IMR-90 (cell line): Measurements from ENCODE around the gene VPS13C. TPM values are rescaled to one million over a fixed set of nuclear protein-coding genes. Genes with fewer than 3 reads are reported as not detected.

Source experiments
- ATAC-seq: fragments of 200-7000 bp; cut with Tn5 transposase; 2 replicates; pipeline ENCODE4 v1.9.1; 2020; ENCODE audit warnings: low read depth, mild to moderate bottlenecking, moderate library complexity
- BruUV-seq: library from RNA; stranded (reverse); fragments of 400-500 nt; replicated peaks from 2 replicates; lab custom pipeline; 2021; lab: Mats Ljungman, UMichigan
- CTCF ChIA-PET: fragments of 300-600 bp; formaldehyde crosslinking; extraction: SDS; loops from one replicate; lab custom pipeline; 2021; ENCODE audit warnings: antibody characterized with exemption; lab: Yijun Ruan, JAX
- POLR2A ChIA-PET: fragments of 300-600 bp; sonication (Branson Sonifier 250); formaldehyde crosslinking; loops from one replicate; lab custom pipeline; 2022; ENCODE audit warnings: antibody characterized with exemption; ENCODE audit not compliant: unreplicated experiment; lab: Charles Lee
- DNase-seq: peaks from one replicate; pipeline ENCODE4 v3.0.0; 2013
- H2AFZ ChIP-seq: replicated peaks from 2 replicates; pipeline ENCODE3; 2013; ENCODE audit warnings: low read length, mild to moderate bottlenecking; ENCODE audit not compliant: poor library complexity
- H2AK5ac ChIP-seq: 2 replicates; pipeline ENCODE4 v1.6.1; 2013; ENCODE audit warnings: low read depth, low read length, inconsistent platforms
- H2AK9ac ChIP-seq: replicated peaks from 2 replicates; pipeline ENCODE3; 2013; ENCODE audit warnings: mild to moderate bottlenecking, low read depth, low read length, moderate library complexity; ENCODE audit not compliant: poor library complexity
- H2BK120ac ChIP-seq: 2 replicates; pipeline ENCODE4 v1.6.1; 2013; ENCODE audit warnings: low read depth, low read length, inconsistent platforms
- H2BK15ac ChIP-seq: 3 replicates; pipeline ENCODE4 v1.6.1; 2013; ENCODE audit warnings: low read depth, low read length, inconsistent platforms
- H2BK20ac ChIP-seq: 2 replicates; pipeline ENCODE4 v1.6.1; 2013; ENCODE audit warnings: low read depth, mild to moderate bottlenecking, inconsistent platforms, low read length, moderate library complexity
- H2BK5ac ChIP-seq: 2 replicates; pipeline ENCODE4 v1.6.1; 2013; ENCODE audit warnings: mild to moderate bottlenecking, low read depth, low read length, inconsistent platforms; ENCODE audit not compliant: poor library complexity, severe bottlenecking
- H3K14ac ChIP-seq: replicated peaks from 2 replicates; pipeline ENCODE4 v1.6.1; 2013; ENCODE audit warnings: low read depth, low read length, inconsistent platforms
- H3K18ac ChIP-seq: 2 replicates; pipeline ENCODE4 v1.6.1; 2013; ENCODE audit warnings: low read depth, low read length, control low read depth
- H3K23ac ChIP-seq: 2 replicates; pipeline ENCODE4 v1.6.1; 2013; ENCODE audit warnings: low read depth, low read length, inconsistent platforms
- H3K27ac ChIP-seq: 2 replicates; pipeline ENCODE4 v1.5.1; 2013; ENCODE audit warnings: mild to moderate bottlenecking, control low read depth, low read length; ENCODE audit not compliant: insufficient read depth
- H3K27me3 ChIP-seq: 2 replicates; pipeline ENCODE4 v1.6.1; 2013; ENCODE audit warnings: low read length; ENCODE audit not compliant: control insufficient read depth, insufficient read depth
- H3K36me3 ChIP-seq: 2 replicates; pipeline ENCODE4 v1.6.1; 2013; ENCODE audit warnings: low read length, mixed read lengths; ENCODE audit not compliant: control insufficient read depth, insufficient read depth
- H3K4ac ChIP-seq: 2 replicates; pipeline ENCODE4 v1.6.1; 2013; ENCODE audit warnings: low read depth, low read length, inconsistent platforms
- H3K4me1 ChIP-seq: 2 replicates; pipeline ENCODE4 v1.6.1; 2013; ENCODE audit warnings: low read length, mixed read lengths; ENCODE audit not compliant: control insufficient read depth, insufficient read depth
- H3K4me2 ChIP-seq: 2 replicates; pipeline ENCODE4 v1.6.1; 2013; ENCODE audit warnings: low read depth, mild to moderate bottlenecking, control low read depth, low read length, moderate library complexity
- H3K4me3 ChIP-seq: 2 replicates; pipeline ENCODE4 v1.5.1; 2013; ENCODE audit warnings: low read depth, mild to moderate bottlenecking, control low read depth, low read length, moderate library complexity; ENCODE audit not compliant: insufficient read depth
- H3K56ac ChIP-seq: 2 replicates; pipeline ENCODE4 v1.6.1; 2013; ENCODE audit warnings: low read length, inconsistent platforms; ENCODE audit not compliant: insufficient read depth; ENCODE audit errors: extremely low read depth
- H3K79me1 ChIP-seq, 2 experiments: 2 replicates each; pipeline ENCODE4 v1.6.1; 2013; ENCODE audit warnings: low read length in 2 of 2, inconsistent platforms in 1 of 2, low read depth in 1 of 2
- H3K9ac ChIP-seq: 2 replicates; pipeline ENCODE4 v1.6.1; 2013; ENCODE audit warnings: low read depth, low read length, control low read depth
- H3K9me1 ChIP-seq: 2 replicates; pipeline ENCODE4 v1.6.1; 2013; ENCODE audit warnings: low read length, inconsistent platforms; ENCODE audit not compliant: insufficient read depth
- H3K9me3 ChIP-seq: 2 replicates; pipeline ENCODE4 v1.6.1; 2013; ENCODE audit warnings: low read length; ENCODE audit not compliant: control insufficient read depth, insufficient read depth
- H4K20me1 ChIP-seq: 2 replicates; pipeline ENCODE4 v1.6.1; 2013; ENCODE audit warnings: low read length, inconsistent platforms; ENCODE audit not compliant: insufficient read depth
- H4K5ac ChIP-seq: 2 replicates; pipeline ENCODE4 v1.6.1; 2013; ENCODE audit warnings: mild to moderate bottlenecking, low read depth, low read length, control low read depth
- H4K8ac ChIP-seq, 2 experiments: 2 replicates each; pipeline ENCODE4 v1.6.1; 2013; ENCODE audit warnings: low read depth in 2 of 2, low read length in 2 of 2, control low read depth in 1 of 2, inconsistent platforms in 1 of 2
- H4K91ac ChIP-seq: 2 replicates; pipeline ENCODE4 v1.6.1; 2013; ENCODE audit warnings: low read depth, low read length, inconsistent platforms; ENCODE audit not compliant: insufficient read depth
- BHLHE40 ChIP-seq: fragments of 150-350 bp; IDR thresholded peaks from 2 replicates; pipeline ENCODE4 v1.6.1; 2016; ENCODE audit warnings: mild to moderate bottlenecking, low read depth, low read length
- CEBPB ChIP-seq: IDR thresholded peaks from 2 replicates; pipeline ENCODE4 v1.6.1; 2012; ENCODE audit warnings: low read depth, low read length, improper control_type of control experiment
- CHD1 ChIP-seq: IDR thresholded peaks from 2 replicates; pipeline ENCODE4 v1.6.1; 2012; ENCODE audit warnings: low read depth, low read length, improper control_type of control experiment
- CTCF ChIP-seq: conservative IDR thresholded peaks from 2 replicates; pipeline ENCODE4 v1.5.1; 2012; ENCODE audit warnings: mild to moderate bottlenecking, low read depth, low read length, improper control_type of control experiment
- ELK1 ChIP-seq: fragments of 150-350 bp; IDR thresholded peaks from 2 replicates; pipeline ENCODE4 v1.6.1; 2016; ENCODE audit warnings: low read depth, mild to moderate bottlenecking, low read length, moderate library complexity, borderline replicate concordance
- MAFK ChIP-seq: IDR thresholded peaks from 2 replicates; pipeline ENCODE4 v1.6.1; 2012; ENCODE audit warnings: low read depth, low read length, improper control_type of control experiment
- MAZ ChIP-seq: IDR thresholded peaks from 2 replicates; pipeline ENCODE4 v1.6.1; 2012; ENCODE audit warnings: low read depth, mild to moderate bottlenecking, low read length, improper control_type of control experiment, moderate library complexity, borderline replicate concordance
- MXI1 ChIP-seq: IDR thresholded peaks from 2 replicates; pipeline ENCODE4 v1.6.1; 2012; ENCODE audit warnings: low read depth, mild to moderate bottlenecking, low read length, moderate library complexity, borderline replicate concordance
- POLR2A ChIP-seq: IDR thresholded peaks from 2 replicates; pipeline ENCODE4 v1.6.1; 2012; ENCODE audit warnings: mild to moderate bottlenecking, low read depth, low read length
- RFX5 ChIP-seq: IDR thresholded peaks from 2 replicates; pipeline ENCODE4 v1.8.0; 2012; ENCODE audit warnings: low read depth, mild to moderate bottlenecking, low read length, moderate library complexity
- USF2 ChIP-seq: fragments of 150-350 bp; IDR thresholded peaks from 2 replicates; pipeline ENCODE4 v1.6.1; 2017; ENCODE audit warnings: mild to moderate bottlenecking, antibody characterized with exemption, low read length, low read depth
- WGBS, 2 experiments: methylation state at CpG; one replicate each; pipeline versions ENCODE4 v1.1.5 to v1.1.7; 2013; ENCODE audit warnings: missing lambda C conversion rate in 2 of 2; ENCODE audit not compliant: insufficient read length in 1 of 2; ENCODE audit errors: extremely low coverage in 2 of 2; 5-methylcytosine and 5-hydroxymethylcytosine counted together
- dilution Hi-C: fragments of 300-500 bp; cut with HindIII; formaldehyde crosslinking; loops from one replicate; pipeline ENCODE4 v1.14.3; 2018; ENCODE audit warnings: low sequenced_read_pairs; ENCODE audit not compliant: unreplicated experiment
- in situ Hi-C: fragments of 300-500 bp; cut with MboI; formaldehyde crosslinking; loops from 3 replicates; pipeline ENCODE4 v1.14.3; 2019; ENCODE audit warnings: low sequenced_read_pairs, inconsistent platforms, mixed read lengths
- intact Hi-C: fragments of 100-400 bp; cut with micrococcal nuclease; formaldehyde crosslinking; loops from 2 replicates; pipeline ENCODE4 v1.10.0; 2022
- polyA plus RNA-seq, 3 experiments: library from polyadenylated mRNA; depleted of rRNA; stranded (reverse); fragments of >200 nt; gene quantifications; 2 replicates each; pipeline ENCODE4 v1.2.3, GENCODE V29; 2012; ENCODE audit warnings: low replicate concordance in 1 of 3
- total RNA-seq: library from RNA; depleted of rRNA; stranded (reverse); fragments of >200 nt; gene quantifications from 2 replicates; pipeline ENCODE4 v1.2.3, GENCODE V29; 2012

VPS13C gene
- total and polyA plus RNA-seq, 2 of the 4 experiments (the other 2 are of a cell fraction): 8.1 to 32.8 TPM

GRCh38 chr15:61938249-61938648 is 122.0 kb downstream of the VPS13C start:
- H2AFZ ChIP-seq: no peak overlapping the region
- DNase-seq: no peak
- no peak overlapping the region for H3K4me3 ChIP-seq
- no peak overlapping the region for H3K18ac ChIP-seq
- H3K27me3 ChIP-seq: no peaks in the 10 kb centered on the region
- no peak overlapping the region for H2AK5ac ChIP-seq
- H3K27ac ChIP-seq: no peak overlapping the region
- H3K9me1 ChIP-seq: no peaks in the 10 kb centered on the region
- BruUV-seq: no TSS peak
- no peak overlapping the region for H3K56ac ChIP-seq
- H3K79me1 ChIP-seq: no peaks in the 10 kb centered on the region
- ChIA-PET CTCF (no interaction called here), POLR2A (no interaction called here)
- no CpG with 5 or more reads among the region's 1 CpG for WGBS, 2 experiments
- no peak overlapping the region for H4K91ac ChIP-seq
- no peak overlapping the region for H3K23ac ChIP-seq
- H2BK15ac ChIP-seq: no peak overlapping the region
- H4K20me1 ChIP-seq: no peaks in the 10 kb centered on the region
- no peak overlapping the region for H3K4me2 ChIP-seq
- H3K4me1 ChIP-seq: no peaks in the 10 kb centered on the region
- no peaks in the 10 kb centered on the region for H3K9me3 ChIP-seq
- H2BK5ac ChIP-seq: no peak overlapping the region
- intact Hi-C loops: no loop called here
- H4K8ac ChIP-seq: no peak overlapping the region
- no peak for ATAC-seq
- dilution Hi-C loops: no loop called here
- H3K36me3 ChIP-seq: 0 out of 2 replicates have a peak, but pooled peaks cover 1% of the 10 kb centered on the region
- H2BK120ac ChIP-seq: no peak overlapping the region
- no peak overlapping the region for H2AK9ac ChIP-seq
- H3K14ac ChIP-seq: no peak overlapping the region
- in situ Hi-C loops: no loop called here
- TF ChIP-seq ELK1: no peak
- TF ChIP-seq CHD1: no peak
- no peak for TF ChIP-seq BHLHE40
- TF ChIP-seq MXI1: no peak
- TF ChIP-seq MAZ: no peak
- TF ChIP-seq CEBPB: no peak
- no peak for TF ChIP-seq RFX5
- TF ChIP-seq USF2: no peak
- no peak for TF ChIP-seq POLR2A
- TF ChIP-seq MAFK: no peak
- TF ChIP-seq CTCF: no peak
- H2BK20ac ChIP-seq: no peak overlapping the region
- H4K5ac ChIP-seq: no peak overlapping the region
- H3K4ac ChIP-seq: no peak overlapping the region
- H3K9ac ChIP-seq: no peak overlapping the region
